Measurements from ENCODE around the gene IER5L. TPM values are rescaled to one million over a fixed set of nuclear protein-coding genes. Genes with fewer than 3 reads are reported as not detected.

Gene IER5L
- polyA plus RNA-seq, 1 of the 3 experiments (the other 2 are of a cell fraction) = 16.2 TPM

DNA sequence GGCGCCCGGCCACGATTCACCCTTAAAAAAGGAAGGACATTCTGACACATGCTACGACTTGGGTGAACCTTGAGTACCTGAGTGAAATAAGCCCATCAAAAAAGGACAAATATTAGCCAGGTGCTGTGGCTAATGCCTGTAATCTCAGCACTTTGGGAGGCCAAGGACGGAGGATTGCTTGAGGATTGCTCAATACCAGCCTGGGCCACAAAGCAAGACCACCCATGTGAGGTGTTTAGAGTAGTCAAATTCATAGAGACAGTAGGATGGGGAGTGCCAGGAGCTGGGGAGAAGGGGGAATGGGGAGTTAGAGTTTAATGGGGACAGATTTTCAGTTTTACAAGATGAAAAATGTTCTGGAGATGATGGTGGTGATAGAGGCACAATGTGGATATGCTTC lies 32.1 kb upstream of the IER5L start:
- no peak for DNase-seq
- no peaks in the 10 kb centered on the region for H3F3A ChIP-seq (replicated peaks; ENCODE audit: insufficient read depth)
- H3K27ac ChIP-seq (ENCODE audit: low read depth in 2 of 2, low read length in 1 of 2) = no peak overlapping the region
- no peak for TF ChIP-seq REST (IDR thresholded peaks at IDR 0.05; ENCODE audit: low read depth, low read length)
- no peak for TF ChIP-seq FOXM1 (IDR thresholded peaks at IDR 0.05; ENCODE audit: low read depth)
- no peak for TF ChIP-seq ELF1 (IDR thresholded peaks at IDR 0.05)
- no peak for TF ChIP-seq TAF1 (IDR thresholded peaks at IDR 0.05; ENCODE audit: borderline replicate concordance, low read depth, low read length)
- TF ChIP-seq, protein P1, sequence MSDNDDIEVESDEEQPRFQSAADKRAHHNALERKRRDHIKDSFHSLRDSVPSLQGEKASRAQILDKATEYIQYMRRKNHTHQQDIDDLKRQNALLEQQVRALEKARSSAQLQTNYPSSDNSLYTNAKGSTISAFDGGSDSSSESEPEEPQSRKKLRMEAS (IDR thresholded peaks at IDR 0.05; ENCODE audit: low read depth) = no peak
- TF ChIP-seq NFIC (IDR thresholded peaks at IDR 0.05; ENCODE audit: borderline replicate concordance) = no peak
- no peak for TF ChIP-seq GATA2 (CRISPR knock-in tag; IDR thresholded peaks at IDR 0.05)
- TF ChIP-seq, protein P2, sequence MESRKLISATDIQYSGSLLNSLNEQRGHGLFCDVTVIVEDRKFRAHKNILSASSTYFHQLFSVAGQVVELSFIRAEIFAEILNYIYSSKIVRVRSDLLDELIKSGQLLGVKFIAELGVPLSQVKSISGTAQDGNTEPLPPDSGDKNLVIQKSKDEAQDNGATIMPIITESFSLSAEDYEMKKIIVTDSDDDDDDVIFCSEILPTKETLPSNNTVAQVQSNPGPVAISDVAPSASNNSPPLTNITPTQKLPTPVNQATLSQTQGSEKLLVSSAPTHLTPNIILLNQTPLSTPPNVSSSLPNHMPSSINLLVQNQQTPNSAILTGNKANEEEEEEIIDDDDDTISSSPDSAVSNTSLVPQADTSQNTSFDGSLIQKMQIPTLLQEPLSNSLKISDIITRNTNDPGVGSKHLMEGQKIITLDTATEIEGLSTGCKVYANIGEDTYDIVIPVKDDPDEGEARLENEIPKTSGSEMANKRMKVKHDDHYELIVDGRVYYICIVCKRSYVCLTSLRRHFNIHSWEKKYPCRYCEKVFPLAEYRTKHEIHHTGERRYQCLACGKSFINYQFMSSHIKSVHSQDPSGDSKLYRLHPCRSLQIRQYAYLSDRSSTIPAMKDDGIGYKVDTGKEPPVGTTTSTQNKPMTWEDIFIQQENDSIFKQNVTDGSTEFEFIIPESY (IDR thresholded peaks at IDR 0.05; ENCODE audit: borderline replicate concordance, low read depth) = no peak
- TF ChIP-seq YY1 (IDR thresholded peaks at IDR 0.05; ENCODE audit: low read depth) = no peak
- TF ChIP-seq, protein P3, sequence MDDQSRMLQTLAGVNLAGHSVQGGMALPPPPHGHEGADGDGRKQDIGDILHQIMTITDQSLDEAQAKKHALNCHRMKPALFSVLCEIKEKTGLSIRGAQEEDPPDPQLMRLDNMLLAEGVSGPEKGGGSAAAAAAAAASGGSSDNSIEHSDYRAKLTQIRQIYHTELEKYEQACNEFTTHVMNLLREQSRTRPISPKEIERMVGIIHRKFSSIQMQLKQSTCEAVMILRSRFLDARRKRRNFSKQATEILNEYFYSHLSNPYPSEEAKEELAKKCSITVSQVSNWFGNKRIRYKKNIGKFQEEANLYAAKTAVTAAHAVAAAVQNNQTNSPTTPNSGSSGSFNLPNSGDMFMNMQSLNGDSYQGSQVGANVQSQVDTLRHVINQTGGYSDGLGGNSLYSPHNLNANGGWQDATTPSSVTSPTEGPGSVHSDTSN (IDR thresholded peaks at IDR 0.05) = no peak
- TF ChIP-seq, protein P4, sequence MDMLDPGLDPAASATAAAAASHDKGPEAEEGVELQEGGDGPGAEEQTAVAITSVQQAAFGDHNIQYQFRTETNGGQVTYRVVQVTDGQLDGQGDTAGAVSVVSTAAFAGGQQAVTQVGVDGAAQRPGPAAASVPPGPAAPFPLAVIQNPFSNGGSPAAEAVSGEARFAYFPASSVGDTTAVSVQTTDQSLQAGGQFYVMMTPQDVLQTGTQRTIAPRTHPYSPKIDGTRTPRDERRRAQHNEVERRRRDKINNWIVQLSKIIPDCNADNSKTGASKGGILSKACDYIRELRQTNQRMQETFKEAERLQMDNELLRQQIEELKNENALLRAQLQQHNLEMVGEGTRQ (IDR thresholded peaks at IDR 0.05; ENCODE audit: borderline replicate concordance, low read depth, low read length) = no peak
- no peak for TF ChIP-seq POLR2AphosphoS5 (IDR thresholded peaks at IDR 0.05; ENCODE audit: low read depth, low read length)
- H4K20me1 ChIP-seq (ENCODE audit: insufficient read depth) = no peaks in the 10 kb centered on the region
- no peaks in the 10 kb centered on the region for H3K9me3 ChIP-seq
- no peaks in the 10 kb centered on the region for H3K4me1 ChIP-seq (ENCODE audit: control insufficient read depth in 1 of 2, insufficient read depth in 2 of 2, low read depth in 1 of 2, low read length in 1 of 2)
- H3K79me2 ChIP-seq (ENCODE audit: insufficient read depth) = no peaks in the 10 kb centered on the region
- H3K4me3 ChIP-seq (ENCODE audit: low read depth in 2 of 2, low read length in 1 of 2) = no peak overlapping the region
- no peaks in the 10 kb centered on the region for H3K9me2 ChIP-seq
- CTCF ChIA-PET = interaction anchor here (0.6 kb wide), 1 partner anchor 71 kb away, joined by 3 read pairs; no protein-coding TSS in a partner anchor
- H3K4me2 ChIP-seq = no peak overlapping the region
- no peaks in the 10 kb centered on the region for H3K36me3 ChIP-seq (replicated peaks in 1 of 2; ENCODE audit: control insufficient read depth in 1 of 2, insufficient read depth in 2 of 2, low read length in 1 of 2)
- POLR2A ChIA-PET = no interaction called here
- WGBS (ENCODE audit: low lambda C conversion rate) = 86% methylated on average over 4 of the region's 5 CpGs
- H3K27me3 ChIP-seq (ENCODE audit: insufficient read depth) = no peaks in the 10 kb centered on the region
- H3K9ac ChIP-seq = no peak overlapping the region
- H2AFZ ChIP-seq (ENCODE audit: low read depth) = no peak overlapping the region

All from SK-N-SH (cell line).